ENCODE results near the gene BZW2.

The BZW2 gene

DNA sequence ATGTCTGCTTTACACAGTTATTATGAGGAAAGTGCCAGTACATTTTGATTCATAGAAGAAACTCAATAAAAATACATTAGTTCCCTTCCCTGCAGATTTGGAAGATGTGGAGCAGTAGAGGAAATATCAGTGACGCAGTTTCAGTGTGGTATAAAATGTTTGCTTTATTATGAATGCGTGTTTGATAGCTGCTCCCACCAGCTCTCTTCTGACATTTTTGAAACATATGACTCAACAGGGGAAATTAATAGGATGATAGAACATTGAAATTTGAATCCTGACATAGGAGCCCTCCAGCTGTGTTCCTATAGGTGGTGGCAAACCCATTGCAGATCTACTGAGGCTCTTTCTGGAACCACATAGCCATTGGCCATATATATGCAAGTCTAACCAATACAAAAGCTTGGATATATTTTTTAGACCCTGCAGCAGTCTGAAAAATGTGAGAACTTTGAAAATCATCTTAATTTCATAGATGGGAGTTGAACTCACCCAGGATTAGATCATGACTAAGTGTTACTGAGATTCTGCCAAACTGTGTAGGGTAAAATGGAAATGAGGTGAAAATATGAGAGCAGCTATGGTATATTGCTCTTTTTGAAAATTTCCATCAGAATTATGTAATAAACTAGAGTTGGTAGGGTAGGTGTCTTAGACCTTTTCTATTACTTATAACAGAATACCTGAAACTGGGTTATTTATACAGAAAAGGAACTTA, 47.8 kb downstream of the BZW2 start:
- in situ Hi-C loops (cut with MboI; ENCODE audit: low pct_unique_long_range_greater_than_20kb, low sequenced_read_pairs, unreplicated experiment), result no loop called here
- DNase-seq (ENCODE audit: low spot score), result no peak
- TF ChIP-seq, protein P1, sequence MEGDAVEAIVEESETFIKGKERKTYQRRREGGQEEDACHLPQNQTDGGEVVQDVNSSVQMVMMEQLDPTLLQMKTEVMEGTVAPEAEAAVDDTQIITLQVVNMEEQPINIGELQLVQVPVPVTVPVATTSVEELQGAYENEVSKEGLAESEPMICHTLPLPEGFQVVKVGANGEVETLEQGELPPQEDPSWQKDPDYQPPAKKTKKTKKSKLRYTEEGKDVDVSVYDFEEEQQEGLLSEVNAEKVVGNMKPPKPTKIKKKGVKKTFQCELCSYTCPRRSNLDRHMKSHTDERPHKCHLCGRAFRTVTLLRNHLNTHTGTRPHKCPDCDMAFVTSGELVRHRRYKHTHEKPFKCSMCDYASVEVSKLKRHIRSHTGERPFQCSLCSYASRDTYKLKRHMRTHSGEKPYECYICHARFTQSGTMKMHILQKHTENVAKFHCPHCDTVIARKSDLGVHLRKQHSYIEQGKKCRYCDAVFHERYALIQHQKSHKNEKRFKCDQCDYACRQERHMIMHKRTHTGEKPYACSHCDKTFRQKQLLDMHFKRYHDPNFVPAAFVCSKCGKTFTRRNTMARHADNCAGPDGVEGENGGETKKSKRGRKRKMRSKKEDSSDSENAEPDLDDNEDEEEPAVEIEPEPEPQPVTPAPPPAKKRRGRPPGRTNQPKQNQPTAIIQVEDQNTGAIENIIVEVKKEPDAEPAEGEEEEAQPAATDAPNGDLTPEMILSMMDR (IDR thresholded peaks at IDR 0.05; ENCODE audit: extremely low read depth, insufficient read depth, missing control alignments), result no peak

DNA sequence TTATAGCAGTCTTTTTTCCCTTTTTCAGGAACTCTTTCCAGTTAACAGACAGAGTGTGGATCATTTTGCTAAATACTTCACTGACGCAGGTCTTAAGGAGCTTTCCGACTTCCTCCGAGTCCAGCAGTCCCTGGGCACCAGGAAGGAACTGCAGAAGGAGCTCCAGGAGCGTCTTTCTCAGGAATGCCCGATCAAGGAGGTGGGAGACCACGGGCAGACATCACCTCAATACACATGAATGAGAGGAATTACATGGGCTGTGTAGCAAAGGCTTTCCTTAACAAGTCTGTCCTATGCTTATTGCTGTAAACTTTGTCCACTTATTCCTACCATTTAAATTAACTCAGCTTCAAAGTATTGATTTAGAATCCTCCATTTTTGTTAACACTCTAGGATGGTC, 48.8 kb downstream of the BZW2 start:
- DNase-seq (ENCODE audit: low spot score), result no peak
- in situ Hi-C loops (cut with MboI; ENCODE audit: low pct_unique_long_range_greater_than_20kb, low sequenced_read_pairs, unreplicated experiment), result no loop called here
- TF ChIP-seq, protein P1 (IDR thresholded peaks at IDR 0.05; ENCODE audit: extremely low read depth, insufficient read depth, missing control alignments), result no peak

DNA sequence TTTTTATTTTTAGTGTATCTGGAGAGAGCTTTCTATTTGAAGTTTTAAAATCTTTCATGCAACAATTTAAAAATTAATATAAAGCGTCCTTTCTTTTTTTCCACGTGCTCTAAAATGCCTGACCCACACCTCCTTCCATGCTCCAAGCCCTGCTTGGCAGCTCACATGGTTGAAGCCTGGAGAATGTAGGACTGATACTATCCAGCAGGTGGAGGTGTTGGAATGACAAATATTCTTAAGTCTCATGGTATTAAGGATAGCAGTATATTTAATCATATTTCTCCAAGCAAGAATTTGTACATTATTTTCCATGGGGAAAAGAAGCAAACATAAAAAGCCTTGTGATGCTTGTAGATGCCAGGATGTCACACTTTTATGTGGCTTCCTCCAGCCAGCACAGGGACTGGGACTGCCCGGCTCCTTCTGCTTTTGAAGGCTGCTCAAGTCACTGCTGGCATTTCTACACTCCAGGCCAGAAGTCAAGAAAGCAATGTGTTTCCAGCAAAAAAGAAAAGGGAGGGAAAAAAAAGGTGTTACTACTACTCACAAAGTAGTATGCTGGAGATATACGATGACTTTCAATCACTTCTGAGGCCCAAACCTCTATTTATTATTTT, 49.7 kb downstream of the BZW2 start:
- TF ChIP-seq, protein P1 (IDR thresholded peaks at IDR 0.05; ENCODE audit: extremely low read depth, insufficient read depth, missing control alignments), result peak; percentile 16
- in situ Hi-C loops (cut with MboI; ENCODE audit: low pct_unique_long_range_greater_than_20kb, low sequenced_read_pairs, unreplicated experiment), result no loop called here
- no peak for DNase-seq (ENCODE audit: low spot score)

DNA sequence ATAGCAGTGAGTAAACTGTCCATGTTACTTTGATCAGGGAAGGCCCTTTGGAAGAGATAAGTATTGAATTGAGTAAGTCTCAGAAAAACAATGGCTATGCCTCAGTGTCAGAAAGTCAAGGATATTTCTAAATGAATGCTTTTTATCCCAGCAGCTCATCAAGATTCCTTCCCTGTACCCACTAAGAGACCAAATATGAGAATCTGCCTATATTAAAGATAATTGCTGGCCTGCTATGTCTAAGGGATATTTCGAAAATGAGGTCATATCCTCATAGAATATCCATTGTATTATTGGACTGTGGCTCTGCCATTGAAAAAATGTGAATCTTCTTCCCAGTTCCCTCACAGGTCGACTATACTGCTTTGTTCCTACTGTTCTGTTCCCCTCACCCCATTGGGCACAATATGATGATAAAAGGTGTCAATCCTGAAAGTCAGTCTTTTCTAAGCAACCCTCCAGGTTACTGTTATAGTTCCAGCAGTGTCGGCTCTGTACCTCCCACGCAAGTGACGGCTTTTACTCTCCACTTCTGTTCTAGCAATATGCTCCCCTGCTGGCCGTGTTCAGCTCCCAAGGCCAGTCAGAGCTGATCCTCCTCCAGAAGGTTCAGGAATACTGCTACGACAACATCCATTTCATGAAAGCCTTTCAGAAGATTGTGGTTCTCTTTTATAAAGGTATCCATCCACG, 51.7 kb downstream of the BZW2 start:
- DNase-seq (ENCODE audit: low spot score), result no peak
- TF ChIP-seq, protein P1 (IDR thresholded peaks at IDR 0.05; ENCODE audit: extremely low read depth, insufficient read depth, missing control alignments), result no peak
- in situ Hi-C loops (cut with MboI; ENCODE audit: low pct_unique_long_range_greater_than_20kb, low sequenced_read_pairs, unreplicated experiment), result no loop called here

DNA sequence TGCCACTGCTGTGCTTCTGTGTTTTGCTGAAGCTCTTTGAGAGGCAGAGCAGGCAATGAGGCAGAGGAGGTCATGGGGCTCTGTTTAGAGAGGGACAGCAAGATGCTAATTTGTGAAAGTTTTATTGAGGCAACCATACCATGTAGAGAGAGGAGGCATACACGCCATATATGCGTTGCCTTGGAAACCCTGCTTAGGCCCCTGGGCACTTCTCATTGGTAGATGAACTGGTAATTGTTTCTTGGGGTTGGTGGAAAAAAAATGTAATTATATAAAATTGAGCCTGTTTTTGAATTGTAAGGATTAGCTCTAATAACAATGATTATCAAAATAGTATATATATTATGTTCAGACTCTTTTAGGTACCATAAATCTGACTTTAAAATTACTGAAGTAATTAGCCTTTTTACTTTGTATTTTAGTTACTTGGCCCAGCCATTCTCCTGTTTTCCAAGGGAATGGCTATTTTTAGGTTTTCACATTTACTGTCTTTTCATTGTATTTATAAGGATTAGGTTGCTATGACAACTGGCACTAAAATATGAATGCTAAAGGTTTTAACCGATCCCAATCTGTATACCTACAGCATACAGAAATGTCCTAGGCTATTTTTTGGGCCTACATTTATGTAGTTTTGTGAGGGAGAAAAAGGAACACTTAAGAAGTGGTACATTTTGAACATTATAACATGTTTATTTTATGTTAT, 52.4 kb downstream of the BZW2 start:
- TF ChIP-seq, protein P1 (IDR thresholded peaks at IDR 0.05; ENCODE audit: extremely low read depth, insufficient read depth, missing control alignments), result no peak
- in situ Hi-C loops (cut with MboI; ENCODE audit: low pct_unique_long_range_greater_than_20kb, low sequenced_read_pairs, unreplicated experiment), result no loop called here
- DNase-seq (ENCODE audit: low spot score), result no peak

DNA sequence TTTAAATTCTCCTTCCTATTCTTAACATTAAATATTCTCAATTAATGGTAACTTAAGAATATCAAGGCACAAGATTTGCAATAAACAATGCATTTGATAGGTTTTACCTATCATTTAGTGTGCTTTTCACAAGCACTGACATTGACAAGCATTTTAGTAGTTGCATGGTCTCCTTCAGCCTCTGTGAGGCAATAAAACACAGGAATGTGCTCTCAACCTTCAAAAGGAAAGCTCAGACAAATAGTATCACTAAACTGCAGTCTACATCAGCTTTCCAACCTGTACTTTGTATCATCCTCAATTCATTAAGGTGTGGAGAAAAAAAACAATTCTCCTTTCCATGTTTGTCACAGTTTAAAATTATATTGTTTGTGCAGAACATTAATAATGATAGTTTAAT, 56.5 kb downstream of the BZW2 start:
- in situ Hi-C loops (cut with MboI; ENCODE audit: low pct_unique_long_range_greater_than_20kb, low sequenced_read_pairs, unreplicated experiment), result no loop called here
- TF ChIP-seq, protein P1 (IDR thresholded peaks at IDR 0.05; ENCODE audit: extremely low read depth, insufficient read depth, missing control alignments), result no peak
- no peak for DNase-seq (ENCODE audit: low spot score)

Data from GM13977 (cell line).